Inflammatory macrophage treated with lipopolysaccharide for 1 hour (primary cell): ENCODE measurements around the gene TDRD1.

Experiments
- DNase-seq, 2 donors: peaks; one replicate each; pipeline ENCODE4 v3.0.0-alpha.2; 2020 to 2022

The TDRD1 gene

DNA sequence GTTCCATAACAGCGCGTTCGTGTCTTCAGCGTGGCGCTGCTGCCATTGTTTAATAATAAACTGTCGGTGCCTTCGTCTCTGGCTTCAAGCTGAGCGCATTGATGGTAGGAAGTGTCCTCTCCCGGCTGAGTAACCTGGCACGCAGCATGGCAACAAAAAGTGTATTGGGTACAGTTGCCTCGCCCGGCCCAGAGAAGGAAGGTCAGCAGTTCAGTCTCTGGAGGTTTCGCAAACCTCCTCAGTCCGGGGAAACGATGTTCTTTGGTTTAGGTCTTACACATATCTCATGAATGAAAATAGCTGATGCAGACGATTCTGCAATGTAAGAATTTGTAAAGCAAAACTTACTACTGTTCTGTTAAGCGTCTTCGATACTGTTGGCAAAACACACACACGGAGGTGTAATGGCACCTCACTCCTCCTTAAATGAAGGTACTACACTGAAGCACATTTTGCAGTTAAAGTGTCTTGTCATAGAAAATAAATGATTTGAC, 4.4 kb upstream of the TDRD1 start:
- DNase-seq, result peak; percentile 79 to 80

GRCh38 chr10:114175667-114176066, 3.5 kb upstream of the TDRD1 start:
- DNase-seq, result no peak

DNA sequence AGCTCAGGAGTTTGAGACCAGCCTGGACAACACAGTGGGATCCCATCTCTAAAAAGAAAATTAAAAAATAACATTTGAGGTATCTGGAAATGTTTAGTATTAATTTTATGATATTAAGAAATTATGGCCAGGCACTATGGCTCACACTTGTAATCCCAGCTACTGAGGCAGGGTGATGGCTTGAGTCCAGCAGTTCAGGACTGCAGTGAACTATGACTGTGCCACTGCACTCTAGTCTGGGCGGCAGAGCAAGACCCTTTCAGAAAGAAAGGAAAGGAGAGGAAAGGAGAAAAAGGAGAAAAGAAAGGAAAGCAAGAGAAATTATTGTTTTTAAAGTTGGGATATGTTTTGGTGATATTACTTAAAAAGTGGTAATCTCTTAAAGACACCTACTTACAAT, 2.6 kb upstream of the TDRD1 start:
- DNase-seq, result no peak

- no peak for DNase-seq
These were observed 594 bp downstream of the TDRD1 start for GRCh38 chr10:114179747-114180146.

DNA sequence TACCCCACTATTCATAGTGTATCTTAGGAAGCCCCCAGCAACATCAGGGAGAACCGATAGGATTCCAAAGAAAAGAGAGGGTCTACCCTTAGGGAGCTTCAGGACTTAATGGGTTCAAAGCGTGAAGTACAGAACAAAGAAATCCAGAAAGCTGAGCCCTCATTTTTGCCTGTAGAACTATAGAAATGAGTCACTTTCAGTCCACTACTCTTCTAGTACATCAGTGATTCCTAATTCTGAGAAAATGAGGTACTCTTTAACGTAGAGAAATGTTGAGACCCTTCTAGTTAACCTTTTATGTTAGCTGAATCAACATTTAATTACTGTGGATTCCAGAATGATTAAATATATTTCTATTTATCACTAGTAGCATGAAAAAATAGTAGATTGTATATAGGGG, 1.8 kb downstream of the TDRD1 start:
- no peak for DNase-seq

- no peak for DNase-seq
These were observed 2.8 kb downstream of the TDRD1 start for GRCh38 chr10:114181971-114182370.

GRCh38 chr10:114183563-114183962, 4.4 kb downstream of the TDRD1 start:
- no peak for DNase-seq

DNA sequence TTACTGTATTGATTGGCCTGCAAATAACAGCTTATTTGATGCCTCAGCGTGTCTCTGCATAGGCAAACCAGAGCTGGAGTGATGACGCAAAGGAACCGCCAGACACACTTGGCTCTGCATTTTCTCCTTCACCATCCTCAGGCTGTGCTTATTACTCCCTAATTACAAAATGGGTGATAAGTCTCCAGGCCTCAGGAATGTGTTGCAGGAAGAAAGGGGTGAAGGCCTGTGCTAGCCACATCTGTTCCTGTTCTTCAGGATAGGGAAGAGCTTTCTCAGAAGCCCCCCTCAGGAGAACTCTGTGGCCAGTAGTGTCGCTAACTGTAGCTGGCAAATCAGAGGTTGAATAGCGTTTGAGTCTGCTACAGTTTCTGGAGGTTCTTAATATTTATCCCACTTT, 5.1 kb downstream of the TDRD1 start:
- DNase-seq, result no peak

- no peak for DNase-seq
These were observed 8.8 kb downstream of the TDRD1 start for GRCh38 chr10:114188001-114188400.

- no peak for DNase-seq
These were observed 9.7 kb downstream of the TDRD1 start for GRCh38 chr10:114188900-114189299.

DNA sequence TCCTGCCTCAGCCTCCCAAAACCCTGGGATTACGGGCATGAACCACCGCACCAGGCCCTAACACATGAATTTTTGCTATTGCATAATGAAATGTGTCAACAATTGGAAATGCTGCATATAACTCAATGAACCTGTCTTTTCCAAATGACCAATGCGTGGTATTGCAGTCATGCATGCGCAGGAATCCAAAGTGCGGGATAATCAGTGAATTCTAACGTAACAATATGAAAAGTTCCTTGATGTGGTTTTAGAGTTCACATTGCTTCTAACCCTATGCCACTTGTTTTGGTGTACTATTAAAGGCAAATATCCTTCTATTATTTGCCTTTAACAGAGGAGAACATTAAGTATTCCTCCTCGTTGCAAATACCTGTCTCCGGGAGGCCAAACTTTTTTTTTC, 10.5 kb downstream of the TDRD1 start:
- no peak for DNase-seq

DNA sequence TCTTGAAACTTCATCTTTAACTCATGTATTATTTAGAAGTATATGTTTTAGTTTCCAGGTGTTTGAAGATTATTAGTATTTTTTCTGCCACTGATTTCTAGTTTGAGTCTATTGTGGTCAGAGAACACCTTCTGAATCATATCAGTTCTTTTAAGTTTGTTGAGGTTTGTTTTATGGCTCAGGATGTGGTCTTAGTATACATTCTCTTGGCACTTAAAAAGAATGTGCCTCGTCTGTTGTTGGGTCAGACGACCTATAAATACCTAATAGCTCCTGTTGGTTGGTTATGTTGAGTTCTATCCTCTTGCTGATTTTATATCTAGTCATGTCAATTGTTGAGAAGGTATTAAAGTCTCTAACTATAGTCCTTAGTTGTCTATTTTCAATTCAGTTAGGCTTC, 15.9 kb downstream of the TDRD1 start:
- DNase-seq, result no peak

- no peak for DNase-seq
These were observed 20.1 kb downstream of the TDRD1 start for GRCh38 chr10:114199239-114199638.

GRCh38 chr10:114202812-114203211, 23.7 kb downstream of the TDRD1 start:
- DNase-seq, result no peak

DNA sequence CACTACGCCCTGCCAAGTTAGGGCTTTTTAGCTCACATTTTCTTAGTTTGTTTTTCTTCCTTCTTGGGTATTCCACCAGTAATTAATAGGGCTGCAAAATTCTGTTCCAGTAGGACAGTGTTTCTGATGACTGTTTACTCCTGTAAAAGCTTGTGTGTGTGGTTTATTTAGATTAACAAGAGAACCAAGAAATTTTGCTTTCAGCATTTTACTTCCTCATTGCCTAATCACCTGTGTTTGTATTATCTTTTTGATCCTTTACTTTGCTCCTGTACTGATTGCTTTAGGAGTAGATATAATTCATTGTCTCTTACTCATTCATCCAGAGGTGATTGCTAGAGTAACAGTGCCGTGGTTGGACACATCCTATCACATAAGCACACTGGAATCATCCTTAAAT, 27.7 kb downstream of the TDRD1 start:
- no peak for DNase-seq

GRCh38 chr10:114207349-114207748, 28.2 kb downstream of the TDRD1 start:
- no peak for DNase-seq

DNA sequence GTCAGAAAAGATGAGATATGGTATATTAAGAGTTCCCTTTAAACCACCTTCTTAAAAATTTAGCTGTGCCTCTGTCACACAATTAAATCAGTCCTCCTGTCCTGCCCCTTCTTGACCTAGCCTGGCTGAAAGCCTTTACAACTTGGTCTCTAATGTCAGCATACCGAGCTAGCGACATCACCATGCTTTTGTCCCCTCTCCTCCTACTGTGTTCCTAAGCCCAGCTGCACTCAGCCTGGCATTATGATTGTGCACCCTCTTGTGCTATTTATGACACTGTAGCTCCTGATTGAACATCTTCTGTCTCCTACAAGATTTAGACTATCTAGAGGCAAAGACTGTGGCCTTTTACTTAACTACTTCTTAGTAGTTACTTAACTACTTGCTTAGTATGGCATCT, 29.2 kb downstream of the TDRD1 start:
- no peak for DNase-seq

- no peak for DNase-seq
These were observed 33.0 kb downstream of the TDRD1 start for GRCh38 chr10:114212153-114212552.

GRCh38 chr10:114215033-114215432, 35.9 kb downstream of the TDRD1 start:
- no peak for DNase-seq

- DNase-seq, result no peak
These were observed 41.1 kb downstream of the TDRD1 start for GRCh38 chr10:114220281-114220680.

DNA sequence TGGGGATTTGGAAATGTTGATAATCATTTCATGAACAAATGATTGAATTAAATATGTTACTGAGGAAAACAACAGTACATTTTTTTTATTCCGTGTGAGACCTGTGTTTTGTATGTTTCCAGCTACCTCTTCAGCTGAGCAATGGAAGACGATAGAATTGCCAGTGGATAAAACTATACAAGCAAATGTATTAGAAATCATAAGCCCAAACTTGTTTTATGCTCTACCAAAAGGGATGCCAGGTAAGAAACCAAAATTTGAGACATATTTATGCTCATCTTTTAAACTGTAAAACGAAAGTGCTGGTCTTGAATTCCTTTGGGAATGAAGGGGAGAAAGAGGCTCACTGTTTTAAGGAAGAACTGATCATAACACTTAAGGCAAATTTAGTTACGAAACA, 42.1 kb downstream of the TDRD1 start:
- DNase-seq, result no peak

DNA sequence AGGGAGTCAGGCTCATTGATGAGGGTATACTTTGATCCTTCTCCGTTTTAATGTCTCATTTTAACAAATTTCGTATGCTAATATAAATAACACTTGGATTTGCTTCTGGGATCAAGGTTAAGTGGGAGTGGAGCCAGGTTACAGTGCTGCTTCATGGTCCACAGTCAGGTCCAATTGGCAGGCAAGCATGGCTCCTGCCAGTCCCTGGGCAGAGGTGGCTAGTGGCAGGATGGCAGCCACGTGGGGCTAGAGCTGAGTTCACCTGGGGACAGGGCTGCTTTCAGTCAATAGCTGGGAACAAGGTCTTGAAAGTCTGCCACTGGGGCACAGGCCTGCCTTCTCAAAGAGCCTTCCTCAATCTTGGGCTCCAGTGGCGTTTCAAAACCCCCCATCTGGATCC, 43.9 kb downstream of the TDRD1 start:
- DNase-seq, result no peak

GRCh38 chr10:114228156-114228555, 49.0 kb downstream of the TDRD1 start:
- DNase-seq, result no peak

DNA sequence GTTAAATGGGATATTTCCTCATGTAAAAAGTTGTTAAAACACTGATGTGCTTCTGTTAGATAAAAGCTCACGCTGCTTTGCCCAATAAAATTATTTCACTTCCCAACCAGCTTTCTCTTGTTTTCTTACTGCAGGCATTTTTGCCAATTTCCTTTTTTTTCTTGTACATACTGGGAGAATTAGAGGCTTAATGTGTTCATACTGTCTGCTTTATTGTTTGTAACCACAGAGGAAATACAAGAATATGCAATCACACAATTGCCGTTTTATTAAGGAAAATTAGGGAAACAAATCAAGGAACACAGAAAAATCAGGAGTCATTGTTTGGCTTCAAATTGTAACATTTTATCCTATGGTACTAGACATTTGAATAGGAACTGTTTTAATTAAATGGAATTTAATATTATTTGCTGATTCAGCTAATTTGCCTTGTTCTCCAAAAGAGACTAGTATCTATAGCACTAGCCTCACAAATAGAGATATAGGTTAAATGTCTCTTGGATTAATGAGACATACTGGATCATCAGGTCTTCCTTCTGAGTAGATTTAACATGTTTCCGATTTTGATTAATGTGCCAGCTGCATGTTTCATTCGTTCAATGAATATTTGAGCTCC, 53.5 kb downstream of the TDRD1 start:
- no peak for DNase-seq

DNA sequence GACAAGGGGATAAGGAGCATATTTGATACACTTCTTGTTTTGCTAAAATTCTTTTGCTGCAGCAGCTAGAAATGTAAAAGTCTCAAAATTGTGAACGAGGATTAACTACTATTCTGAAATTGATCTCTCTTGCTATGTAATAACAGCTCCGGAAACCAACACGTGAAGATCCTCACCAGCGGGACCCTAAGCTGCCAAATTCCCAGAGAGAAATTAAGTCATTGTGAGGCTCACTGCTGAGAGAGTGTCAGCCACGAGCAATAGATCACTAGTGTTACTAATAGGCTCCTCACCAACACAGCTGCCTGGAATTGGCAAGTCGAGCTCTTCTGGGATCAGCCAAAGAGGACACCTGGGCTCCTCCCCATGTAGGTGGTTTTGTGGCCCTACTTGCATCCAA, 54.3 kb downstream of the TDRD1 start:
- DNase-seq, result no peak

- no peak for DNase-seq
These were observed 55.0 kb downstream of the TDRD1 start for GRCh38 chr10:114234132-114234531.
